Measurements from ENCODE around the gene CDC6.

- TF ChIP-seq, protein P1, sequence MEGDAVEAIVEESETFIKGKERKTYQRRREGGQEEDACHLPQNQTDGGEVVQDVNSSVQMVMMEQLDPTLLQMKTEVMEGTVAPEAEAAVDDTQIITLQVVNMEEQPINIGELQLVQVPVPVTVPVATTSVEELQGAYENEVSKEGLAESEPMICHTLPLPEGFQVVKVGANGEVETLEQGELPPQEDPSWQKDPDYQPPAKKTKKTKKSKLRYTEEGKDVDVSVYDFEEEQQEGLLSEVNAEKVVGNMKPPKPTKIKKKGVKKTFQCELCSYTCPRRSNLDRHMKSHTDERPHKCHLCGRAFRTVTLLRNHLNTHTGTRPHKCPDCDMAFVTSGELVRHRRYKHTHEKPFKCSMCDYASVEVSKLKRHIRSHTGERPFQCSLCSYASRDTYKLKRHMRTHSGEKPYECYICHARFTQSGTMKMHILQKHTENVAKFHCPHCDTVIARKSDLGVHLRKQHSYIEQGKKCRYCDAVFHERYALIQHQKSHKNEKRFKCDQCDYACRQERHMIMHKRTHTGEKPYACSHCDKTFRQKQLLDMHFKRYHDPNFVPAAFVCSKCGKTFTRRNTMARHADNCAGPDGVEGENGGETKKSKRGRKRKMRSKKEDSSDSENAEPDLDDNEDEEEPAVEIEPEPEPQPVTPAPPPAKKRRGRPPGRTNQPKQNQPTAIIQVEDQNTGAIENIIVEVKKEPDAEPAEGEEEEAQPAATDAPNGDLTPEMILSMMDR (IDR thresholded peaks at IDR 0.05): no peak
- no peak for TF ChIP-seq EZH2 (IDR thresholded peaks at IDR 0.05; ENCODE audit: borderline replicate concordance, insufficient read depth, low read depth, low read length, poor library complexity, severe bottlenecking)
These were observed 62.4 kb downstream of the CDC6 start for GRCh38 chr17:40349895-40350688.

All from B cell (primary cell).